ENCODE results near the gene HYDIN.
"Not testable (repeated sequence)": the region's sequence is repeated elsewhere in the genome, so short reads cannot be mapped to it uniquely, and the experiment has no call there.

HYDIN gene

DNA sequence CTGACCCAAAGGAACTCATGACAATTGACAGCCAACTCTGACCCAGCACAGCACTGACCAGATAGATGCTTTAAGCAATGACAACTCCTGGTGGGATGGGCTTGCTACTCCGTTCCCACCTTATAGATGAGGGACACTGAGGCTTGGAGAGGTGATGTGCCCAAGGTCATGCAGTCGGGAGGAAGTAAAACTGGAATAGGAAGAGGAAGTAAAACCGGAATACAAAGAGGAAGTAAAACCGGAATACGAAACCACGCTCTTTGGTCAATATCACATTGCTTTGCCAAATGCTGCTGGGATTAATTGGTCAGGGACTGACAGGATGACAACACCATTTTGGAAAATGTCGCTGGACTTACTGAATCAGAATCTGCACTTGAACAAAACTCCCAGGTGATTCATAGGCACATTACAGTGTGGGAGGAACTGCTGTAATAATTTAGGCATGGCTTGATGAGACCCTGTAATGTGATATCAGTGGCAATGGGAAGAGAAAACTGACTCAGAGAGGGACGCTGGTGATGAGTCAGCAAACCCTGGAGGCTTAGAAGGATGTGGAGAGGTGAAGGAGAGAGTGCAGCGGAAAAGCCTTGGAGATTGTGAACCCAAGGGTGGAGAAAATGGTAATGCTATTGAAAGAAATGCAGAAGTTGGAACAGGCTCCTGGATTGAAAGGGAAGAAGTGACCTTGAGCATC lies 243.4 kb downstream of the HYDIN start:
- not testable (repeated sequence) for DNase-seq

DNA sequence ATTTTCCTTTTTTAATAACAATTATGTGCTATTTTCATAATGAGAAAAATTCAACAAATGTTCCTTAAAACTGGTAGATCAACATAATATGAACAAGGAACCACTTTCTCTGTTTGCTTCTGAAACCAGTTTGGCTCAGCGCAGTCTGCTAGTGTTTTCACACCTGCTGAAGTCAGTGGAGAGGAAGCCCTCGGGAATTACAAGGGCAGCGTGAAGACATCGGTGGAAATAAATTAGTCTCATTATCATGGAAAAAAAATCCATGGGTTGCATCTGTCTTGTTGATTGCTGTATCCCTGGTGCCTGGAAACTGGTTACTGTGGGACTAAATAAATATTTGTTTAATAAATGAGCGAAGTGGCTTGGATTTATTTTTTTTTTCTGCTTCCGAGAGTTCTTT lies 245.8 kb downstream of the HYDIN start:
- not testable (repeated sequence) for DNase-seq

DNA sequence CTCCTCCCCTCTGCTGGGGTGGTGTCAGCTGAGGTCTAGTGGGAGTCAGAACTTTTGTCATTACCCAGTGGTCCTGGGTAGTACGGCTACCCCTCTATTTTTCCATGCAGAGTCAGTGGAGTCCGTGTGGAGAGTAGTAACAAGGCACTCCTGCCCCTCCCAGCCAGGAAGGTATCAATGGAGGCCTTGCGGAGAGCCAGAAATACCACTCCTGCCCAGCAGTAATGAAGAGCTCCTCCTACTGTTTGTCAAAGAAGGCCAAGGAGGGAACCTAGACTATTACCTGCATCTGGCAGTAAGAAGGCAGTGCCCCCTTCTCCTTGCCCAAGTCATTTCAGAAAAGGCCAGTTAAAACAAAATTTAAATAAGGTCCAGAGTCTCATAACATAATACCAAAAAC lies 262.2 kb downstream of the HYDIN start:
- not testable (repeated sequence) for DNase-seq

DNA sequence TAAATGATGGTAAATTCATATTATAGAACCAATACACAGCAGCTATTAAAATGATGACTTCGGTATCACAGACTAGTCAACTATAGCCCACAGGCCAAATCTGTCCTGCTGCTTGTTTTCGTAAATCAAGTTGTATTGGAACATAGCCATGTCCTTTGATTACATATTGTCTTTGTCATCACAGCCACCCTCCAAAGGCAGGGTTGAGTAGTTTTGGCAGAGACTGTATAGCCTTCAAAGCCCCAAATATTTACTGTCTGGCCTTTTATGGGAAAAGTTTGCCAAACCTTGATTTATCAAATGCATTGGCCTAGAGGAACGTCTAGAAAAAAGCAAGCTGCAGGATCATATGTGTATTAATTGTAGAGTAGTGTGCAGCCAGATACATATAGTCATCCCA lies 270.4 kb downstream of the HYDIN start:
- DNase-seq, result not testable (repeated sequence)

DNA sequence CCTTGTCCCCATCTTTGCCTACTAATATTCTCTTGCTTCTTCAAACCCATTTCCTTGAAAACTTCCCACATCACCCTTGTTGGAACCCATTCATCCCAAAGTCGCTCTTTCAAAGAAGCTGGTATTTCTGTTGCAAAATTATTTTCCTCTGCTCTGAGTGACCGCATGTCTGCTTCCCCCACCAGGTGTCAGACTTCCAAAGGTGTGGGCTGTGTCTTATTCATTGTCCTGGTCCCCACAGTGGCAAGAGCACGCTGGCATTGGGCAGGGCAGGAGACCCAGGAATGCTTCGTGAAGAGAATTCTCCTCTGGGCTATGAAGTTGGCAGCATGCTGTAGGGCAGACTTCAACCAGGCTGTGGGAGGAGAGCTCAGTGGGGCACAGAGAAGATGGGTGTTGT lies 275.6 kb downstream of the HYDIN start:
- DNase-seq, result not testable (repeated sequence)

DNA sequence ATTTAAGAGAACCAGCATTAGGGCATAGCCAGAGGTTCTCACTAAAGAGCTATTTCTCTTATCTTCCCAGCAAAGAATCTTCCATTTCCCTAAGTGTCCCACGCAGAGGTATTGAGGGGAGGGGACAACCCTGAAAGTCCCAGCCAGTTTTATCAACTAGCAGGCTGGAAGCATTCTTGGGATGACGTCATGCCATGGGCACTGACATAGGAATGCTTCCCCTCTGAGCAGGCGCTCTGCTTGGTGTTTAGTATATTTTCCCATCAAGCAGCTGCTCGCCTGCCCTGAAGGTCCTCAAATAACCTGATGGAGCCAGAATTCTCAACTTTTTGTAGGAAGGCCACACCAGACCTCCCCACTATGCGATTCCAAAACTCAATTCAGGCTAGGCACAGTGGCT lies 276.7 kb downstream of the HYDIN start:
- DNase-seq, result not testable (repeated sequence)

DNA sequence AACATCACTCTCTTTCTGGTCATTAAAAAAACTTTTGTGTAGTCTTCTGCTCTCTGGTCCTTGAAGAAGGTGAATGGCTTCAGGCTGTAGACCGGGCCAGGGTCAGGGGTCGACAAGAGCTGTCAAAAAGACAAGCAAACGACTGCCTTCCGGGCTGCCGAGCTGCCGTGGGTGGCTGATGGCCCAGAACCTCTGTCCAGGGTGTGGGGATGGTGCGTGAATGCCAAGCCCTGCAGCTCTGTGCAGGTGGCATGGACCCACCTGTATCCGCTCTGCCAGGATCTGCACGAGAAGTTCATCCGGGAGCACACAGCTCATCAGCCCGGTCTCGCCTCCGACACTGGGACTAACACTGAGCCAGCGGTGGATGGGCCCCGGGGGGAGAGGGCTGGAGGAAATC lies 287.0 kb downstream of the HYDIN start:
- DNase-seq, result not testable (repeated sequence)

DNA sequence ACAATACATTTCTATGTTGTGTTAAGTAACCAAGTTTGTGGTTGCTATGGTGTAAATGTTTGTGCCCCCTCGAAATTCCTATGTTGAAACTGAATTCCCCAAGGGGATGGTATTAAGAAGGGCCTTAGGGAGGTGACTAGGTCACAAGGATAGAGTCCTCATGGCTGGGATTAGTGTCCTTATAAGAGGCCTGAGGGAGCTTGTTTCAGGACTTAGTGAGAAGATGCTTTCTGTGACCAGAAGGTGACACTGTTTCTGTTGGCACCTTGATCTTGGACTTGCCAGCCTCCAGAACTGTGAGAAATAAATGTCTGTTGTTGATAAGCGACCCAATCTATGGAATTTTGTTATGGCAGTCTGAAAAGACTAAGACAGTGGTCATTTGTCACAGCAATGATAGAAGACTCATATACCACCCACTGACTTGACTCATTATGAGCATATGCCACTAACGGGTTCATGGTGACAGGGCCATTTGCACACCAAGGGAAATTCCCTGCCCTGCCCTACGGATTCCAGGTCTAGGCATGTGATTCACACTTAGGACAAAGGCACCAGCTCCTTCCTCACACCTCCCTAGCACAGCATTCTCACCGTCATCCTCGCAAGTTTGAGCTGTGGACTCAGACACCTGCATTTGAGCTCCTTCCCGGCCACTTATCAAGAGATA lies 290.7 kb downstream of the HYDIN start:
- not testable (repeated sequence) for DNase-seq

DNA sequence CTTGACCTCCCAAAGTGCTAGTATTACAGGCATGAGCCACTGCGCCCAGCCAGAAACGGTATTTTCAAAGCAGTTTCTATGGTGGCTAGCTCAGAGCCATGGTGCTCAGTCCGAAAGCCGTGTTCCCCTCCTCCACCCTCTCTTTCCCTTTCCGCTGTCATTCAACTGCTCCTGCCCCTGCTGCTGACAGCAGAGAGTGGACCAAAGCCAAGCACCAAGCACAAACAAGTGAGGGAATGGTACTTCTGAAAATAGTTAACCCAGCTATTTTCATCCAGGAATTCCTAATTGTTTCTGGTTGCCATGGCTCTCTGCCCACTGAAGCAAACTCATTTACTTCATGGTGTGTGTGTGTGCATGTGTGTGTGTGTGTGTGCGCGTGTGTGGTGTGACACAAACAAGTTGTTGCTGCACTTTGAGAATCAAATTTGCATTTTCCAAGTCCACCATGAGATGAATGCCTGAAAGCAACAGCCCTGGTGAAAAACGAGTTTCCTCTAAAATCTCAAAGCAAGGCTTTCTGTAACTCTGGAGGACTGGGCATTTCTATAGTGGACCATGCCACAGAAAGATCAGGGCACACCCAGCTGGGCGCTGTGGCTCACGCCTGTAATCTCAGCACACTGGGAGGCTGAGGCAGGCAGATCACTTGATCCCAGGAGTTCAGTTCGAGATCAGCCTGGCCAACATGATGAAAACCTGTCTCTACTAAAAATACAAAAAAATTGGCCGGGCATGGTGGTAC lies 293.6 kb downstream of the HYDIN start:
- not testable (repeated sequence) for DNase-seq

DNA sequence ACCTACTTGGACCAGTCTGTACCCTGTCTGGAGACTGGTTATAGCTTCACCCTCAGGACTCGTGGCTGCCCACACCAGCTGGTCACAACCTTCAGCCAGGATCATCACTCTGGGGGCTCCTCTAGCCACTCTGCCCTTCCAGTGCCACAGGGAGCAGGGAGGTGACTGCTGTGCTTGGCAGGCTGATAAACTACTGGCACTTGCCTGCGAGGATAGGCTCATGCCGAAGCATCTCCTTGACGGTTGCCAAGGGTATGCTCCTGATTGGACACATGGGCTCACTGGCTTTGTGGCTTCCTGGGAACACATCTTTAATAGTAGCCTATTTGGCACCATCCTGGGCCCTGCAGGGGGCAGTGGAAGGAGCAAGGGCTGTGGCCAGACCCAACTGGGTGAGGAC lies 295.2 kb downstream of the HYDIN start:
- DNase-seq, result not testable (repeated sequence)

DNA sequence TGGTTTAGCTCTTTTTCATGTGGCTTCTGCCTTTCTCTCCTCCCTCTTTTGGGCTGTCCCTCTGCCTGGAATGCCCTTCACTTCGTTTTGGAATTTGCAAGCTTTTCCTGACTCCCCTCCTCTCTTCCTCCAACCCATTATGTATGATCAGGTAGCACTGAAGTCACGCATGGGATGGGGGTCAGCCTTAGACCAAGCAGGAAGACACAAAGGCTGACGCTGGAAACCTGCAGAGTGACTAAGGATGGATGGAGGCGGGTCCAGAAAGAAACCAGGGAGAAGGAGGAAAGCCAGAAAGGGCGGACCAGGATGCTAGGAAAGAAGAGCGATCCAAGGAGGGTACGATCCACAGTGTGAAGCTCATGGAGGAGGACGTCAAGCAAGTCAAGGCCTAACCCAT lies 296.8 kb downstream of the HYDIN start:
- not testable (repeated sequence) for DNase-seq

DNA sequence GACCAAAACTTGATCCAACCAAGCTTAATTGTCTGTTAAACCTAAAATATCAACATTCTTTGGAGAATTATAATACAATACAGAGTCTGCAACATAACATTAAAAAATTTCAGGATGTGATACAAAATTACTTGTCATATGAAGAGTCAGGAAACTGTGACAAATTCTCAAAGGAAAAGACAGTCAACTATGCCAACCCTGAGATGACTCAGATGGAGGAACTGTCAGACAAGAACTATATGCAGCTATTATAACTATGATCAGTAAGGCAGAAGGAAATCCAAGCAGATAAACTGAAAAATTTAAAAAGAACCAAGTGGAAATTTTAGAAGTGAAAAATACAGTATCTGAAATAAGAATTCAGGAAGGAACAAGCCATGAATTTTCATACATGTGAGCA lies 299.8 kb downstream of the HYDIN start:
- not testable (repeated sequence) for DNase-seq

DNA sequence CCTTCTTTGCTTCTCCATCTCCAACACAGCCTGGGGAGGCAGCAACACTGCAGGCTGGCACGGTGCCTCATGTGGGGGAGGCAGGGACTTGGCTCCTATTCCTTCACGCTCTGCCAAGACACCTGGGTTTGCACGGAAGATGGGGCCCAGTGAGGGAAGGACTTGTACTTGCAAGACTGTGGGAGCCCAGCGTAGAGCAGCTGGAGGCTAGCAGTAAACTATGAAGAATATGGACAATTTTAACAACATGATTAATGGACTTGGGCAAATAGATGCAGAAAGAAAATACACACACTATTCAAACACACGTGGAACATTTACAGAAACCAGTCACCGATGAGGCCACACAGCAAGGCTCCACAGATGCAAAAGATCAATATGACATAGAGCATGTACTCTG lies 308.4 kb downstream of the HYDIN start:
- DNase-seq, result not testable (repeated sequence)

DNA sequence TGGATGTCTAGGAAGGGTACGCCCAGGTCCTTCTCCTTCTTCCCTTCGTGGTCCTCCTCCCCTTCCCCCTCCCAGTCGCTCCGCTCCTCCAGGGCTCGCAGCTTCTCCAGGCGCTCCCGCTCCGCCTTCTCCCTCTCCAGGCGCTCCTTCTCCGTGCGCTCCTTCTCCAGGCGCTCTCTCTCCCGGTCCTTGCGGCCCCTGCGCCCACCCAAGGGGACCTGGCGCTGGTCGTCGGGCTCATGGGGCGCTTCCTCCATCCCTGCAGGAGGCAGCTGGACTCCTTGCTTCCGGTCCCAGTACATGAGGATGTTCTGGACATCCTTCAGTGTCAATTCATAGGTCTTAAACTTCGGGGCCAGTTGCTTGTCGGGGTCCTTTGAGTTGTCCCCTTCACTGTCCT lies 309.9 kb downstream of the HYDIN start:
- not testable (repeated sequence) for DNase-seq

DNA sequence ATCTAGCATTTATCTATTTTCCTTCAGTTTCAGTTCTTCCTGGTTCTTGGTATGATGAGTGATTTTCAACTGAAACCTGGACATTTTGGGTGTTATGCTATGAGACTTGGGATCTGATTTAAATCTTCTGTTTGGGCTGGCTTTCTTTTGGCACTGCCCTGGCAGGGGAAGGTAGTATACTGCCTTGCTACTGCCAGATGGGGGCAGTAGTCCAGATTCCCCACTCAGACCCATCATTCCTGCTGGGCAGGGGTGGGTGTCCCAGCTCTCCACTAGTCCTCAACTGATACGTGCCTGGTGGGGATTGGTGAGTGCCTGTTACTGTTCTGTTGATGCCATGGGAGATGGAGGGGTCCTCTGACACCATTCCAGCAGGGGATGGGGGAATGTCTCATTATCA lies 342.3 kb downstream of the HYDIN start:
- not testable (repeated sequence) for DNase-seq

DNA sequence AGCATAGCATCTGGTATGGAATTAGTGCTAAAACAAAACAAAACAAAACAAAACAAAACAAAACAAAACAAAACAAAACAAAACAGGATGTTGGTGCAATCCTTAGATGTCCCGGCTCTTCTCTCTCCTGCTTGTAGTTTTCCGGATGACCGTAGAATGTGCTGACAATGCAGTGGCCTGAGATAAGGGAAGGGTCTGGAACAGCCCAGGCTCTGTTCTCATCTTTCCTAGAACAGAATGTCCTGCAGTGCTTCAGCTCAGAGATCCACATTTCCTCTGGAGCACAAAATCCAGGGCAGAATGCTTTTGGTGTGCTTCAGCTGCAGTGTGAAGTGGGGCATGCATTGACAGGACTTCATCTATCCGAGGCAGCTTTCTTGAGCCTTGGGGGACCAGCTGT lies 345.9 kb downstream of the HYDIN start:
- DNase-seq, result not testable (repeated sequence)

DNA sequence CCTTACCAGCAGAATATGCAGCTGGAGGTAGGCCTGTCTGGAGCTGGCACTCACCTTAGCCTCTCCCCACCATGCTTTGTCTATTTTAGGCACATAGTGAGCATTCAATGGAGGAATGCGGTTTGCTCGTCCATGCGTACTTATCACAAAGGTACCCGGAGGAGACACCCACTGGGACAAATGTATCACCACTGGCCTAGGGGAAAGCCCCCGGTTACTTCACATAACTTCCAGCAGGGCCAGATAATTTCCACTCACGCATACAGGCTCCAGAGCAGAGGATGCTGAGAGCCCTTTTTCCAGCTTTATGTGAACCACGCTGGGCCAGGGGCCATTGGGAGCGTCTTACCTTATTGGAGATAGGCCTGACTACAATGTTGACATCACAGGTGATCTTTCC lies 348.2 kb downstream of the HYDIN start:
- DNase-seq, result not testable (repeated sequence)

DNA sequence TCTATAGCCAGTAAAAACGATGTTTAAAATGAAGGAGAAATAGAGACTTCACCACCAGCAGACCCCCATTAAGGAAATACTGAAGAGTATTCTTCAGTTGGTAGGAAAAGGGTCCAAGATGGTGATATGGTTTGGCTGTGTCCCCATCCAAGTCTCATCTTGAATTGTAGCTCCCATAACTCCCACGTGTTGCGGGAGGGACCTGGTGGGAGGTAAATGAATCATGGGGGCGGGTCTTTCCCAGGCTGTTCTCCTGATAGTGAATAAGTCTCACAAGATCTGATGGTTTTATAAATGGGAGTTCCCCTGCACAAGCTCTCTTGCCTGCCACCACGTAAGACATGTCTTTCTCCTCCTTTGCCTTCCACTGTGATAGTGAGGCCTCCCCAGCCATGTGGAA lies 352.6 kb downstream of the HYDIN start:
- DNase-seq, result not testable (repeated sequence)

DNA sequence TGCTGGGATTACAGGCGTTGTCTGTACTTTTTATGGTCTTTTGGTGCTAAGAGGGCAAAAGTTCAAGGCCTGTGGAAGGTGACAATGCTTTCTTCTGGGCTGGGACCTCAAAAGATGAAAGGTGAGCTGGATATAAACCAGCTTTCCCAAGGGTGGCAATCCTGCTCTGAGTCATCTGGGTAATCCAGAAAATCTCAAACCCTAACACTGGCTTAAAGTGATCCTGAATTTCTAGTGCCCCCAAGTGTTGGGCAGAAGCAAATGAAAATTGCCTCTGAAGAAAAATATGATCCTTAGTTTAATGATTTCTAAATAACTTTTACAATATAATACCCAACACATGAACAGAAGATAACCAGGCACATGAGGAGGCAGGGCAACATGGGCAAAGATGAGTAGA lies 354.1 kb downstream of the HYDIN start:
- DNase-seq, result not testable (repeated sequence)

DNA sequence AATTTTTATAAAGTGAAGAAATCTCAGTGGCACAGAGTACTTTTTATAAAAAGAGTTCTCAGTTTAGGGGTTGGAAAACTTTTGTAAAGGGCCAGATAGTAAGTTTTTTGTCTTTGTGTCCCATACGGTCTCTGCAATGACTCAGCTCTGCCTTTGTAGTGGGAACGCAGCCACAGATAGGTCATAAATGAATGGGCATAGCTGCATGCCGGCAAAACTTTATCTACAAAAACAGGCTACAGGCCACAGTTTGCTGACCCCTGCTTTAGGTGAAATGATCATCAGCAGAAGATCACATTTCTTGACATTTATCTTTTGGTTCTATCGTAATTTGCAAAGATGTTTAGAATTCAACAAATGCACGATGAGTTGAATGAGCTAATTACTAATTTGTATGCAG lies 365.8 kb downstream of the HYDIN start:
- not testable (repeated sequence) for DNase-seq

DNA sequence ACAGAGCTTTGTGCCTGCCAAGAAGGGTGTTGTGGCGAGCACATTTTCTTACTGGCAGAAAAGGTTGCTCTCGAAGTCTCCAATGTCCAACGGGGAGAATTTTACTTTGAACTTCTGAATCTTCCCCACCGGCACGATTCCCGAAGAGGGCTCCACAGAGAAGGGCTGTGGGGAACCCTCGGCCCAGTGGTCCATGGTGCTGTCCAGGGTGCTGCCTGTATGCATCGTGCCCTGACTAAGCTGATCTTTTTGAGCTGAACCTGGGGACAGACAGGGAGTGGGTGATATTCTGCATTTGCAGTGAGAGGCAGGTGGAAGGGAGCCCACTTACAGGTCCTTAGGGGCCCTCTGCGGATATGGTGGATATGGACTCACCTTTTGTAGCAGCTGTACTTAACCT lies 368.5 kb downstream of the HYDIN start:
- not testable (repeated sequence) for DNase-seq

DNA sequence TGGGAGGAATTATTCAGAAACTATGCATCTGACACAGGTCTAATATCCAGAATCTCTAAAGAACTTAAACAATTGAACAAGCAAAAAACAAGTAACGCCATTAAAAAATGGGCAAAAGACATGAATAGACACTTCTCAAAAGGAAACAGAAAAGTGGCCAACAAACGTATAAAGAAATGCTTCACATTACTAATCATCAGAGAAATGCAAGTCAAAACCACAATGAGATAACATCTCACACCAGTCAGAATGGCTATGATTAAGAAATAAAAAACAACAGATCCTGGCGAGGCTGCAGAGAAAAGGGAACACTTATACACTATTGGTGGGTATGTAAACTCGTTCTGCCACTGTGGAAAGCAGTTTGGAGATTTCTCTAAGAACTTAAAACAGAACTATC lies 379.2 kb downstream of the HYDIN start:
- not testable (repeated sequence) for DNase-seq

DNA sequence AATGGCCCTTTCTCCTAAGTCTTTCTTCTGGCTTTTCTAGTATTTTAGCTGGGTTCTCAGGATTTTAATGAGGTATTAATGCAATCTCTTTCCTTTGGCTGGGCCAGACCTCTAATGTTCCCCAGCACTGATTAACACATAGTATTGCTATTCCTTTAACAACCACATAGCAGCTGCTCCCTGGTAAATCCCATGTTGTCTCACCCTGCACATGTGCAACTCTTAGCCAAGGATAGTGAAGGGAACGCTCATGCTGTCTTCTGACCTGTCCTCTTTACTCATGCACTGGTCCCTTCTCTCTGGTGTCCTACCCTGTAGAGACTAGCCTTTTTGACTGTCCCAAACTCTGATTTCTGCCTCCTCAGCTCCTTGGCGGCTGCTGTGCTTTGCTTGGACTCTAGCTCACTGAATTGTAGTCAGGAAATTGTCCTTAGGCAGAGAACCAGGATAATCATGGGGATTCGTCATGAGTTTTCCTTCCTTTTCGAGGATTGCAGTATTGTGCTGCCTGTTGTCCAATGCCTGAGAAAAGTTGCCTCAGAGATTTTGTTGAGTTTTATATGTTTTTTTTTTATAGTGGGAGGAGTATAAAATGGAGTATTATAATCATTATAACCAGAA lies 406.9 kb downstream of the HYDIN start:
- DNase-seq, result not testable (repeated sequence)
